HG03565 (cell line): ENCODE measurements around the gene MECR.

Experiments used
- ATAC-seq: cut with Tn5 transposase; IDR thresholded peaks from one replicate; pipeline ENCODE4 v1.9.1; 2021; ENCODE audit warnings: mild to moderate bottlenecking, moderate library complexity; ENCODE audit not compliant: unreplicated experiment

The MECR gene

DNA sequence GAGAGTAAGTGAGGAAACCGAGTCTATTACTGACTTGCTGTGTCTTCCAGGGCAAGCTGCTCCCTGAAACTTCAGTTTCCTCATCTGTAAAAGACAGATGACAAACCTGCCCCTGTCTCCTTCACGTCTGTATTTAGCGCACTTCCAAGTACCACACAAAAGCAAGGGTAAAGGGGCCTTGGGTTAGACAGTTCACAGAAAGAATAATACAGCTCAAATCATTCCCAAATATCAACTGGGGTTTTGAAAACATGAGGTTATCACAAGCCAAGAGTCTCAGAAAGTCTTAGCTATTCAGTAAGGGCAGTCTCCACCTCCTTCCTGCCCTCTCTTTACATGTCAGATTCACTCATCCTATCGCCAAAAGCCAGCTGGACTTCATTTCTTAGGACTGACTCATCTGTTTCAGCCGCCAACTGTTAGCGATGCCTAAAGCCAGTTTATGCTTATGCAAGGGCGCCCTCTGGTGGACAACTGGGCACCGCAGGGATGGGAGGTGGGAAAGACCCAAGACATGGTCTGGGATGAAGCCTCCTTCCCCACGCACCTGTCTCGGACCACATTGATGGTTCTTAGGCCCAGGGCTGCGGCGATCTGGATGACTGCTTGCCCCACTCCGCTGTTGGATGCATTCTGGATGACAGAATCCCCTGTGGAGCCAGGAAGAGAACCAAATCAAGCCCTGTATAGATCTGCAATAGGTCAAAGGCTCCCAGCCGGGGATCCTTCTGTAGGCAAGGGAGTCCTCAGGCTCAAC is 28.0 kb downstream of the MECR start:
- ATAC-seq: peak; percentile 51

DNA sequence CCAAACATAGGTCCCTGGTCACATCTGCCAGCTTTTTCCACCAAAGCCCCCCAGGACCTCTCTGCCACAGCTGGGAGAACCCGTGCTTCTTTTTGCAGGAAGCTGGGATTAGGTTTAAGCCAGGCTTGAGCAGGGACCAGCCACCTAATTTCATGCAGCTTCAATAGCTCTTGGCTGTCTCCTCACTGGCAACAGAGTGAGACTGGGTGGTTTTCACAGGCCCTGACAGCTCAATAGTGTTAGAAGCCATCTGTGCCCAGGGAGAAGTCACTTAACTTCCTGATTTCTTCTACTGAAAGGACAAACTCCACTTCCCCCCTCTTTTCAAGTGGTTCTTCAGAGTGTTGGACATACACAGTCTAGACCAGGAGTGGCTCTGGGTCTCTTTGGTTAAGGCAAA is 28.7 kb downstream of the MECR start:
- no peak for ATAC-seq

DNA sequence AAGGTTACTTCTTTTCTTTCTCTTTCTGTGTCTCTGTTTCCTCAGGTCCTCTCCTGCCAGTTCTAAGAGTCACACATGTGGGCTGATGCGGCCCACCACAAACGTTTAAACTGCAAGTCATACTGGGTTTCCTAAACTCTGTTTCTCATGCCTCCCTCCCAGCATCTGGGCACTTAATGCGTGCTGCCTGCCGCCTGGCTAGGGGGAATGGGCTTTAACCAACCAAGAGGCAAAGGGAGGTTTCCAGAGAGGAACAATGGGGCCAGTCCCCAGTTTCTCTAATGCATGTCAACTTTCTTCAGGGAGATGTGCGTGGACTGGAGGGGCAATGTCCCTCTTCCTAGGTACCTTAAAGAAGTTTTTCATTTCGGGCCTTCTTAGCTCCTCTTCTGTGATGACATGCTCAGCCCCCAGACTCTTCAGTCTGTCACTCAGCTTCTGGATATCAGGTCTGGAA is 29.1 kb downstream of the MECR start:
- no peak for ATAC-seq

DNA sequence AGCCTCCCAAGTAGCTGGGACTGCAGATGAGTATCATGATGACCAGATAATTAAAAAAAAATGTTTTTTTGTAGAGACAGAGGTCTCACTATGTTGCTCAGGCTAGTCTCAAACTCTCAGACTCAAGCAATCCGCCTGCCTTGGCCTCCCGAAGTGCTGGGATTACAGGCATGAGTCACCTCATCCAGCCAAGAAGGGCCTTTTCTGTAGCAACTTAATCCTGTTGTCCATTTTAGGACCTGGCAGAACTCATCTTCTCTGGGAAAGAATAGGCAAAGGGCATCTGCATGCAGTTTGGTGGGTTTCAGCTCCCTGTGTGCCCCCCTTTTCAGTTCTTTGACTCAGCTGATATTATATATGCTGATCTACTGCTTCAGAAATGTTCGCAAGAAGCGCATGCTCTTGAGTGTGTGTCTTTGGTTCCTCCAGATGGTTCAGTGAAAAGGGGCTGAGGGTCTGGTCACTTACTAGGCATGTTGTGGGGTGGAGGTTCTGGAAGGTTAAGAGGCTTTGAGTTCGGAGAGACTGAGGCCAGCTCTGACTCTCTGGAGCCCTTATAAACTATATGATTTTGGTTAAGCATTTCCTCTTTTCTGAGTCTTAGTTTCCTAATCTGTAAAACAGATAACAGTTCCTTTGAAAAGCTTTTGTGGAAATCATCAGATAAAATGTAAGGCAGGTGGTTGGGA is 29.7 kb downstream of the MECR start:
- ATAC-seq: no peak

DNA sequence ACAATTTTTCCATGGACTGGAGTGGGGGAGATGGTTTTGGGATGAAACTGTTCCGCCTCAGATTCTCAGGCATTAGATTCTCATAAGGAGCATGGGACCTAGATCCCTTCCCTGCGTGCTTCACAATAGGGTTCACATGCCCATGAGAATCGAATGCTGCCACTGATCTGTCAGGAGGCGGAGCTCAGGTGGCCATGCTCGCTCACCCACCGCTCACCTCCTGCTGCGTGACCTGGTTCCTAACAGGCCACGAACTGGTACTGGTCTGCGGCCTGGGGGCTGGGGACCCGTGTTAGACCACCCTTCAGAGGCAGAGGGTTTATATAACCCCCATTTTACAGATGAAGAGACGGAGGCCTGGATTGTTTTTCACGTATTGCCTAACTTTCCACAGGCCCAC is 32.7 kb downstream of the MECR start:
- no peak for ATAC-seq

DNA sequence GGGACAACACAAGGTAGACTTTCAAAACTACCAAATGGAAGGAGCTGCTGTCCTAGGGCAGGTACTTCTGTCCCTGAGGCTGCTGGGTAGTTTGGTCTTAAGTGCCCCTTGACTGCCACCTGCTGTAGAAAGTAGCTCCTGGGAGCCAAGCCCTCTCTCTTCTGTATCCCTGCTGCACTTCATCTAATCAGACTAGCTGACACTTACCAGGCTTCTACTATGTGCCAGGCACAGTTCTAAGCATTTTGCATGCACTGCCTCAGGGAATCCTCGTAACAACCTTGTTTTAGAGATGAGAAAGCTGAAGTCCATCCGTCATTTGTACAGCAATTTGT is 33.2 kb downstream of the MECR start:
- ATAC-seq: no peak

DNA sequence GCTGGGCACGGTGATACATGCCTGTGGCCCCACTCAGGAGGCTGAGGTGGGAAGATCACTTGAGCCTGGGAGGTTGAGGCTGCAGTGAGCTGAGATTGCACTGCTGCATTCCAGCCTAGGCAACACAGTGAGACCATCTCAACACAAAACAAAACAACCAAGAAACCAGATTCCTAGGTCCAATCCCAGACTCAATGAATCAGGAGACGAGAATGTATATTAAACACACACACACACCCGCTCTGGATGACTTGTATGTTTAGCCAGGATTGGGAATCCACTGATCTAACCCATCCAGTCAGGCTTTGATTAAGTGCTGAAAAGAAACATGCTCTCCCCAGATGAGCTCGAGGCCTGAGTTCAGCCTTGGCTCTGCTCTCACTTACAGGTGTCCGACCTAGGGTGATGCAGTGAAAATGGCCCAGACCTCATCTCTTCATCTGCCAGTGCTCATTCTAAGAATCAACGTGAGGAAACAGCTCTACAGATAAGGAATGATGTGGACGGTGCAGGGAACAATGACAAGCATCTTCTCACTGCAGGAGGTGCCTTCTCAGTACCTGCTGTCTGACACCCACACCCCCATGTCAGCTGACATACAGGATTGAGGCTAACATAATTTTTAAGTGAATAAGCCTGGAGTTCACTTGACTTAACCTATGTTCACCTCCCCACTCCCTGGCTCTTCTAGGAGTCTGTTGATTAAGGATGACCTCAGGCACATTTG is 33.7 kb downstream of the MECR start:
- no peak for ATAC-seq

DNA sequence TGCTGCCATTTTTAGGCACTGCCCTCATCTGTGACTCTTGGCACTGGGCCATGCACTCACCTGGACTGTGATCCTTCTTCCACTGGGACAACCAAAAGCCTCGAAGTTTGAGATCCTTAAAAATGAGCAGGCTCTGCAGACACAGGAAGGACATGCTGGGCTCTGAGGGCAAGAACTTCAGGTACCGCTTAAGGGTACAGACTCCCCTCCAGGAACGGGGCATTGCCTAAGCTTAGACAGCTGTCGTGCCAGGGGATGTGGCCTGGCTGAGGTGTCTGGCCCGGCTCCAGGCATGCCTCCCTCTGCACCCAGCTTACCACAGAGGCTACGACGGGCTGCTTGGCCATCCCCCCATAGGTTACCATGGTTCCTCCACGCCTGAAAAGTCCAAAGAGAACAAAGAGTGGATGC is 34.8 kb downstream of the MECR start:
- ATAC-seq: no peak

DNA sequence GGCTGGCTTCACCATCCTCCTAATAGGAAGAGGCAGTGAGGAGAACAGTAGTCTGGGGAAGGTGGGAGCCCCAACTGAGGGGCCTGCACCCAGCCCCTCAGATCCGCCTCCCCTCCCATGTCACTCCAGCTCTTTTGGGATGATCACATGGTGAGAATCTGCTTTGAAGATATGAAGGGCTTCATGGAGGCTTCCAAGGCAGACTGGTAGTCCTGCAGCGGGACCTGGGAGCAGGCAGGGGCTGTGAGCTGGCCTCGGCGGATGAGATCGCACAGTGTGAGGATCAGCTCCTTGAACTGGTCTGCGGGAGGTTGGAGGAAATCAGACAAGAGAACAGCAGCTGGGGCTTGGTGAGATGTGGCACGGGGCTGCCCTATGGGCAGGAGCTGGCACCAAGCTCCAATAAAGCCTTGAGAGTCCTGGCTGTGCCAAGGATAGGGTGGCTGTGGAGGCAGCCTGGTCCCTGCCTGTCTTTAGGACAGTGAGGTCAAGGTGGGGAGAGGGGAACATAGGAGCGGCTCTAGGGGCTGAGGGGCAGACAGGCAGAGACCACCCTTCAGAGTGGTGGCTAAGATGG is 36.8 kb downstream of the MECR start:
- no peak for ATAC-seq

DNA sequence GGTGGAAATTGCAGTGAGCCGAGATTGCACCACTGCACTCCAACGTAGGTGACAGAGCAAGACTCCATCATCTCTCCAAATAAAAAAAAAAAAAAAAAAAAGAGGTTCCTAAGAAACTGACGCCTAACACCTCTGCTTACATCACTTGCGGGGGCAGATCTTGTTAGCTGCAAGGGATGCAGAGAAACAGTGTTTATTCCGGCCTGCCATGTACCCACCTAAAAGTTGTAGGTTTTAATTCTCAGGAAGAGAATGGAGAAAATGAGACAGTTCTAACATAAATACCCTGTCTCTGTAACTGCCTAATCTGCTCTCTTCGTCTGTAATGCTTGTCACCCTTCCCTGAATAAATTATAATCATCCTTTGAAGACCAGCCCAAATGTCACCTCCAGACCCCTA is 40.0 kb downstream of the MECR start:
- ATAC-seq: no peak

DNA sequence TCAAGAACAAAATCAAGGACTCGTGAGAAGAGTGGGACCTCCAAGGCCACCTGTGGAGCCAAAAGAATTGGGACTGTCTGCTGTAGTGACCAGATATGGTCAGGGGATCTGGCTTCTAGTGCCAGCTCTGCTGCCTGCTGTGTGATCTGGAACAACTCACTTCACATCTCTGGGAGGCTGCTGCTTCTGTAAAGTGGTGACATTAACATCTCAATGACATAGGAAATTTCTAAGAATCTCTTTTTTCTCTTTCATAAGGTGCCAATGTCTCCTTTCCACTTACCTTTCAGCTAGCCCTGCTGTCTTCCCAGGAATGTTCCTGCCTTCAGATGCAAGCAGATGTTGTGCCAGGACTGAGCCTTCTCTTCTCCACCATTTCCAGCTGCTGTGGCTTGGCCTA is 44.0 kb downstream of the MECR start:
- no peak for ATAC-seq

DNA sequence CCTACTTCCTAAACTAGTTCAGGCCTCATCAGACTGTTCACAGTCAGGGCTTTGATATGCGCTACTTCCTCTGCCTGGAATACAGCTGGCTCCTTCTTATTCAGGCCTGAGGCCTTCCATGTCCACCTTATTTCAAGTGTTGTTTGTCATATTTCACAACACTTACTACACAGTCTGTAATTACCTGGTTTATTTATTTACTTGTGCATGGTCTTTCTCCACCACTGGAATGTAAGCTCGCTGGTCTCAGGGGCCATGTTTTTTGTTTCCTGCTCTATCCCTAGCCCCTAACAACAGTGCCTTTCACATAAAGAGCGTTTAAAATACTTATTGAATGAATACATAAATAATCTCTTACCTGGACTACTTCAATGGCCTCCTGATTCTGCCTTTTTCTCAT is 44.5 kb downstream of the MECR start:
- ATAC-seq: no peak

DNA sequence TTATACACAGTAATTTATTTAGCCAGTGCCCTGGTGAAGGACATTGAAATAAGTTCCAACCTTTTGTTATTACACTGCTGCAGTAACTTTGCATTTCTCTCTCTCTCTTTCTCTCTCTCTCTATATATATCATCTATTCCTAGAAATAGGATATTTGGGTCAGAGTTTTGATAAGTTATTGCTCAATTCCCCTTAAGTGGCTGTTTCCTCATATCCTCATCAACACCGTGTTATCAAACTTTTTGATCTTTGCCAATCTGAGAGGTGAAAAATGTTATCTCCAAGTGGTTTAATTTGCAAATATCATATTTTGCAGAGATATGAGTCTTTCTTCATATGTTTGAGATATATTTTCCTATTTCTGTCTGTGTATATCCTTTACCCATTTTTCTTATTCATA is 47.4 kb downstream of the MECR start:
- ATAC-seq: no peak

DNA sequence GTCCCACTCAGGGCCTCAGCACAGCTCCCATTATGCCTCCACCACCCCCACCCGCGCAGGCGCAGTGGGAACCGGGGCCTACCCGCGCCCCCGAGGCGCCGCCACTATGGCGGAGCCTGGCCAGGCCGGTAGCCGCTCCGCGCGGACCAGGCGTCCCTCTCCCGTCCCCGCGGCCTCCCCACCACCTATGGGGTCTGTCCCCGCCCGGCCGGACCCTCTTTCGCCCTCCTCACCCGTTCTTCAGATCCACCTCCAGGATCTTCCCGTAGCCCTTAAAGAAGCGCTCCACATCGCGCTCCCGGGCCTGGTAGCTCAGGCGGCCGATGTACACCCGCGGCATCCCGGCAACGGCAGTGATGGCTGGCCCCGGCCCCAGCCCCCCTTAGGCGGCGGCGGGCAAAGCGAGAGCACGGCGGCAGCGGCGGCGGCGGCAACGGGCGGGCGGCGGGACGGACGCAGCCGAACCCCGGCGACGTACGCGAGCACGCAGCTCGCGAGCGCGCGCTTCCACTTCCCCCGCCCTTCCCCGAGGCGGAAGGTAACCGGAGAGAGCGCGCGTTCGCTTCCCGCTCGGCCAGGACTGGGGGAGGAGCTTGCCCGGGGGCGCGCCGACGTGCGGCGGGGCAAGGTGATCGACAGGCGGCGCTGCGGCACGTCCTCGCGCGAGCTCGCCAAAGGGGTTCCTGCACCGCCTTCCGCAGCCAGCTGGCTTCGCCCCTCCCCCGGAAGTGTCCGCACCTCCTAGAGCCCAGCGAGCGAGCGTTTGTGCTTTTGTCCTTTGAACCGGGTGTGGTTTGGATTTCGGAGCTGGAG is 49.1 kb downstream of the MECR start, which contains the start of gene SRSF4:
SRSF4 (minus strand) TSS at position 488 of the 813 bp plus-strand sequence; CDS start at position 340, 148 bp downstream.
- ATAC-seq: peak; percentile 81

DNA sequence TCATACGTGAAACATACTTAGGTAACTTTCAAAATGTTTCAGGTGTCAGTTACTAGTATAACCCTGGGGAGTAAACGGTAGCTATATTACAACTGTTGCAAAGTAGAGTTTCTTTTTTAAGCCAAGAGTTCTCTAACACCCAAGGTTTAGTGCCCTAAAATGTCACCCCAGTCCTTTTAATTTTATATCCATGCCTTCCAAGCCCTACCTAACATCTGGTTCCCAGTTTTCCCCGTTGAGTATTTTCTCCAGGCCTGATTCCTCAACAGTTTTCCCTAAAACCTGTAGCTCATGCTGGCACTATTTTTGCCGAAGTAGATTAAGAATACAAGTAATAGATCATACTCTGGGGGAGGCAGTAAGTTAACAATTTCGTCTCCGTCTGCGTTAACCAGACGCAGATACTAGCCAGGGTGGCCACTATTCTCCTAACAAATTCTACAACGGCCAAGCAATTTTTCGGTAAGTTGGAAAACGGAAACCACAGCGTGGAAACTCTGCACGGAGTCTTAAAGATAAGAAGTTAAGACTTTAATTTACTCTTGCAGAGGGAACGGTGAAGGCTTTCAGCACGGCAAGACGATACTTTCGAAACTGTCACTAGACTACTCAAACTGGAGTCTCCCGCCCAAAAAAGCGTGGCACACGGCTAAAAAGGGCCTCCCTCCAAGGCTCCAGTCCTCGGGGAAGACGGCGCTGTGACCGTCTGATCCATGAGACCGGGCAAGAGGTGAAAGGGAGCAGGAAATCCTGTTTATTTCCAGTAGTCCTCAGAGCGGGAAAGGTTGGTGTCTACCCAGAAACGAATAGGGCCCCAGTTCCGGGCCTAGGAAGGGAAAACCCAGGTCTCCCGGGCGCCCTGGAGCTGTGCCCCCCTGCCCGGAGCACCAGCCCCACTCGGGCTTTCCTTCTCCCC is 50.0 kb downstream of the MECR start:
- ATAC-seq: no peak

DNA sequence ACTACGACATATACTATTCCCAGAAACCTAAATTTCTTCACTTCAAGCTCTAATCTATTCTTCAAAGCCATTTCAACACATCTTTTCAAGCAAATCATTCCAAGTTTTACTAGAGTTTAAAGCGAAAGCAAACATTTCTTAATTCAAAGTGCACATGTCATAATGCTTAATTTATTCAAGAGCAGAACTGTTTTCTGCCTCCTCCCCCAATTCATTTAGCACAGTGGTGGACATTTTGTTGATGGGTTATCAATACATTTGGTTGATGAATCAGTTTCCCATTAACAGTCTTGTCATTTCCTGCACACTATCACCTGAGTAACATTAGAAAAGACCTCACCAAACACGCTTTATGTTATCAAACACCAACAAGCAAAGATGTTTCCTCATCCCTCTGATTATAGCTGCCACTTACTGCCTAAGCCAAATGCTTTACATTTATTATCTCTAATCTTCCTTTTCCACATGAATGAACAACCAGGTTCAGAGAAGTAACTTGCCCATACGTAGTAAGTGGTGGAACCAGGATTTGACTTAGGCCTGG is 51.0 kb downstream of the MECR start:
- no peak for ATAC-seq

DNA sequence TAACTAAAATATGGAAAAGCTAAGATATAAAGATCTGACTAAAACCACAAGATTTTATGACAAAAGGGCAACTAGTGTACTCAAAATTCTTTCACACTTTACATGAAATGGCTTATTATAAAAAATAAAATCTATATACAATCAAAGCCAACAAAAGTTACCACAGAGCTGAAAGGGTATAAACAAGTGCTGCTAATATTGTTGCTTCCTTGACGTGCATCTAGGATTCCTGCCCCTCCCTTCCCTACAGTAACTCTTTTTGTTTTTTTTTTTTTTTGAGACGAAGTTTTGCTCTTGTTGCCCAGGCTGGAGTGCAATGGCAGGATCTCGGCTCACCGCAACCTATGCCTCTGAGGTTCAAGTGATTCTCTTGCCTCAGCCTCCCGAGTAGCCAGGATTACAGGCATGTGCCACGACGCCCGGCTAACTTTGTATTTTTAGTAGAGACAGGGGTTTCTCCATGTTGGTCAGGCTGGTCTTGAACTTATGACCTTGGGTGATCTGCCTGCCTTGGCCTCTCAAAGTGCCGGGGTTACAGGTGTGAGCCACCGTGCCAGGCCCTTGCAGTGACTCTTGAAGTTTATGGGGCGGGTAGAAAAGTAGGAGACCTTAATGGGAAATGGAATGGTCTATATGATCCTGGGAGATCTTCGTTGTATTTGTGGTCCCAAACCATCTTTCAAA is 53.6 kb downstream of the MECR start:
- ATAC-seq: no peak

DNA sequence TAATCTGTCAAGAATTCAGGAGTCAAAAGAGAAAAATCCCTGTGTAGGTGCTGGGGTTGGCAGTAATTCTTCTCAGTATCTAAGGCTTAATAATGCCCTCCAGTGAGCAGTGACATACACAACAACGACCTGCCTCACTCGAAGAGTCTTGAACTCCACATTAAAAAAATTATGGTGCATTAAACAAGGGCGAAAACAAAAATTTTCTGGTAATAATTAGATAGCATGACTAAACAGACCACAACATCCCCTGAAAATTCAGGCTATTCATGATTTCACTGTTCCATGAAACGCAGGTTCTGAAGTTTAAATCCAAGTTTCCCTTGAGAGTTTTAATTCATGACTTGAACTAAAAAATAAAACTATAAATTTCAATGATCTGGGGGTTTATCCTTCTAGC is 54.2 kb downstream of the MECR start:
- ATAC-seq: no peak

DNA sequence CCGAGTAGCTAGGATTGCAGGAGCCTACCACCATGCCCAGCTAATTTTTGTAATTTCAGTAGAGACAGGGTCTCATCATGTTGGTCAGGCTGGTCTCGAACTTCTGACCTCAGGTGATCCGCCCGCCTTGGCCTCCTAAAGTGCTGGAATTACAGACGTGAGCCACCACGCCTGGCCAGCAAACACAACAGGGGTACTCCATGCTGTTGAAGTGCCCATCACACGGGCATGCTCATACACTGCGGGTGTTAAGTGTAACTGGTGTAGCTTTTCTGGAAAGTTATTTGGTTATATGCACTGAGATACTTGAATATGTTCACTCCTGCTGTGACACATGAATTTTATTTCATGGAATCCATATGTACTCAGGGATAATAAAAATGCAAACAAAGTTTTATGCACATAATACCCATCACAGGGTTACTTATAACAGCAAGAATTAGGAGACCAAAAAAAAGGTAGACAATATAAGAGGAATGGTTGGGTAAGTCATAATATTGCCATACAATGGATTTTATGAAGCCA is 58.3 kb downstream of the MECR start:
- ATAC-seq: no peak
